GM12892 (cell line): ENCODE data around the gene WASF2.

Experiments
- DNase-seq: peaks from one replicate; pipeline ENCODE4 v3.0.0; 2011; ENCODE audit not compliant: insufficient read length
- FAIRE-seq: peaks from 2 replicates; lab custom pipeline; 2011; peaks lifted over from hg19 to GRCh38; lab: Jason Lieb, UNC
- POLR2A ChIP-seq: IDR thresholded peaks from 2 replicates; pipeline ENCODE4 v1.6.1; 2011; ENCODE audit warnings: low read depth, low read length, control low read depth
- POLR2AphosphoS5 ChIP-seq: IDR thresholded peaks from 2 replicates; pipeline ENCODE4 v1.6.1; 2011; ENCODE audit warnings: low read depth, low read length, control low read depth
- TAF1 ChIP-seq: IDR thresholded peaks from 2 replicates; pipeline ENCODE4 v1.6.1; 2011; ENCODE audit warnings: low read depth, mild to moderate bottlenecking, control low read depth, low read length, borderline replicate concordance

Gene WASF2

GRCh38 chr1:27358928-27359313, 131.0 kb downstream of the WASF2 start:
- TF ChIP-seq POLR2A (no peak), POLR2AphosphoS5 (no peak), TAF1 (no peak)
- no peak for DNase-seq
- FAIRE-seq = no peak

- no peak for TF ChIP-seq POLR2A
- TF ChIP-seq TAF1 = no peak
- no peak for DNase-seq
- no peak for FAIRE-seq
These were observed 131.7 kb downstream of the WASF2 start for GRCh38 chr1:27358038-27358927.

GRCh38 chr1:27357281-27358037, 132.5 kb downstream of the WASF2 start:
- peak; percentile 92 for FAIRE-seq

GRCh38 chr1:27356619-27357280, 133.2 kb downstream of the WASF2 start:
- FAIRE-seq (no peak), DNase-seq (no peak)
- TF ChIP-seq POLR2A (peak; percentile 43; the same call in 1 of the 2 replicates), POLR2AphosphoS5 (no peak)

More at GRCh38 chr1:27357281-27358037, 132.5 kb downstream of the WASF2 start:
- TF ChIP-seq POLR2AphosphoS5 = no peak
- TF ChIP-seq POLR2A = no peak
- no peak for TF ChIP-seq TAF1
- peak; percentile 95 for DNase-seq

GRCh38 chr1:27356277-27356618, 133.7 kb downstream of the WASF2 start:
- no peak for FAIRE-seq
- DNase-seq = no peak
- no peak for TF ChIP-seq POLR2A
- TF ChIP-seq TAF1 = no peak
- no peak for TF ChIP-seq POLR2AphosphoS5

GRCh38 chr1:27355683-27356082, 134.3 kb downstream of the WASF2 start:
- FAIRE-seq (no peak), DNase-seq (no peak)
- no peak for TF ChIP-seq POLR2A
- TF ChIP-seq POLR2AphosphoS5 = no peak
- no peak for TF ChIP-seq TAF1
